GM12873 (cell line): ENCODE measurements around the gene FXYD1.

ENCODE experiments used
- TF ChIP-seq, protein P1 (sequence below): IDR thresholded peaks from 2 replicates; pipeline ENCODE4 v1.5.1; 2012; ENCODE audit warnings: low read depth, mild to moderate bottlenecking, moderate library complexity, low read length, control low read depth; ENCODE audit not compliant: insufficient read depth; ENCODE audit errors: missing control alignments

The FXYD1 gene

DNA sequence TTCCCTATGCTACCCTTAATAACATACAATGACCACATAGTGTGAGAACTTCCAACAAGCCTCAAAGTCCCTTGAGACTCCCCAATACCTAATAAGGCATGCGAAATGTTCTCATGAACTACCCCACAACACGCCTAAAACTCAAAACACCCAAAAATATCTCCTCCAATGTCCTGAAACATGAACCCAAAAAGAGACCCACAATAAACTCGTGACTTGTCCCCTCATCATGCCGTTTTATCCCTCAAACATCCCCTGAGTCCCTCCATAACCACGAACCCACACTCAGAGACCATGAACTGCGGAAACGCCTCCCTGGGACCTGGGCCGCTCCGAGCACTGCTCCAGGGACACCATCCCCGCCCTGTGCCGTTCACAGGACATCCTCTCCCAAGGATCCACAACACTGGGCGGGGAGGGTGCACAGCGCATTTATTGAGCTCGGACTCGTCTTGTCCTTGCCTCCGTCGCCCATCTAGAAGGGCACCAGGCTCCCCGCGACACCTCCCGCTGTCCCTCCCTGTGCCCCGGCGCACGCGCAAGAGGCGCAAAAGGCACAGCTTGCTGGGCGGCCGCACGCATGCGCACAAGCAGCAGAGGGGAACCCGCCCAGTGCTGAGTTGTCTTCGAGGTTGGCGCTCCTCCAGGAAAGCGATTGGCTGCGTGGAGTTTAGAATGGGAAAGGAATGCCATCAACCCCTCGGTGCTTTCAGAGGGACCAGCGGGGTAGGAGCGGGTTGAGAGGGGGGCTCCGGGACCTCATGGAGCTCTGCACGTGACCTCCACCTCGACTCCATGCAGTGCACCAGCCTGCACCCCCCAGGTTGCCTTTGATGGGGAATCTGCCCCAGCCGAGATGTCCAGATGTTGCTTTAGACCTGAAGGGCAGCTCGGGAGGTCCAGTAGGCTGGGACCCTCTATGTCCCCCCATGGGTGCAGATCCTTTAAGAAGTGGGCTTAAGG lies 14.2 kb upstream of the FXYD1 start:
- TF ChIP-seq, protein P1, sequence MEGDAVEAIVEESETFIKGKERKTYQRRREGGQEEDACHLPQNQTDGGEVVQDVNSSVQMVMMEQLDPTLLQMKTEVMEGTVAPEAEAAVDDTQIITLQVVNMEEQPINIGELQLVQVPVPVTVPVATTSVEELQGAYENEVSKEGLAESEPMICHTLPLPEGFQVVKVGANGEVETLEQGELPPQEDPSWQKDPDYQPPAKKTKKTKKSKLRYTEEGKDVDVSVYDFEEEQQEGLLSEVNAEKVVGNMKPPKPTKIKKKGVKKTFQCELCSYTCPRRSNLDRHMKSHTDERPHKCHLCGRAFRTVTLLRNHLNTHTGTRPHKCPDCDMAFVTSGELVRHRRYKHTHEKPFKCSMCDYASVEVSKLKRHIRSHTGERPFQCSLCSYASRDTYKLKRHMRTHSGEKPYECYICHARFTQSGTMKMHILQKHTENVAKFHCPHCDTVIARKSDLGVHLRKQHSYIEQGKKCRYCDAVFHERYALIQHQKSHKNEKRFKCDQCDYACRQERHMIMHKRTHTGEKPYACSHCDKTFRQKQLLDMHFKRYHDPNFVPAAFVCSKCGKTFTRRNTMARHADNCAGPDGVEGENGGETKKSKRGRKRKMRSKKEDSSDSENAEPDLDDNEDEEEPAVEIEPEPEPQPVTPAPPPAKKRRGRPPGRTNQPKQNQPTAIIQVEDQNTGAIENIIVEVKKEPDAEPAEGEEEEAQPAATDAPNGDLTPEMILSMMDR, result no peak

DNA sequence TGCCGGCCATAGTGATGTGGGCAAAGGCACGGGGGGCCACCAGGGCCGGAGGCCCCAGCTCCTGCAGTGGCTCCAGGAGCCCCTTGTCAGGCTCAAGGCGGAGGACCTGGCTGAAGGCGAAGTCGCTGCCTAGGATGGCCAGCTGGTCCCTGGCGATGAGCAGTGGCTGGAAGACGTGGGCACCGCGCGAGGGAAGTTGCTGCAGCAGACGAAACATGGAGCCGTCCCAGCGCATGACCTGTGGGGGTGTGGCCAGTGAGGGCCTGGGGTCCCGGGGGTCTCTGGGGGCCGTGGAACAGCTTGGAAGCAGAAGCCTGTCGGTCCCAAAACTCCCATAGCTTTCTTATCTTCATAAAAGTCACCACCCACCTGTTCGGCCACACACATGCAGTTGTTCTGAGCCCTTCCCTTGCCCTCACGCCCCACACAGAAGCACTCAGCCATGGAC lies 13.3 kb upstream of the FXYD1 start:
- TF ChIP-seq, protein P1, result no peak

DNA sequence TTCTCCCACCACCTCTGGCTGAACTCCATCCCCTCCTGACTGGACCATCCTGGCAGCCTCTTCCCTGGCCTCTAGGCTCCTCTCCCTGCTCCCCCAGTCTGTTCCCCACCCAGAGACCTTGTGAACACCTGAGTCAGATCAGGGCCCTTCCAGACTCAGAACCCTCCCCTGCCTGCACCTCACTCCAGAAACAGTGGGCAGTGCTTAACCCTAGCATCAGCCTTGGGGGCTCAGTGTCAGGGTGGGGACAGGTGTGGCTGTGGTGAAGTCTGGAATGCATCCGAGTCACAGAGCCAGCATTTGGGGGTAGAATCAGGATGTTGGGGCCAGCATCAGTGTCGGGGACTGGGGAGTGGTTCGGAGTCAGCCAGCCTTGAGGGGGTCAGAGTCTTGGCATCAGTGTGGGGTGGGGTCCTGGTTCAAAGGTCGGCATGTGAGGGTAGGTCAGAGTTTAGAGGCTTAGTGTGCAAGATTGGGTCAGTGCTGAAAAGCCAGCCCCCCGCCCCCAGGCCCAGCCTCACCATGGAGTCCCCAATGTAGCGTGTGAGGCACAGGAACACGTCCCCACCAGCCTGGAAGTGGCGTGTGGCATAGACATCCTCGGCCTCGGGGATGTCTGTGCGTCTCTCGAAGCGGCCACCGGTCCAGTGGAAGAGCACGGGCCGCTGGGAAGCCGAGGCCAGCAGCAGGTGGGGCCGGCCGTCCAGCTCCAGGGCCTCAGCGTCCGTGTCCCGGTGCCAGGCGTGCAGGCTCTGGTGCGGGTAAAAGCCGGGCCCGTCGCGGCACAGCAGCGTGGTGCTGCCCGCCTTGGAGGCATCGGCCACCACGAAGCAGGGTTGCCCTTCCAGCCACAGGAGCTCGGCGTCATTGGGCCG lies 12.6 kb upstream of the FXYD1 start:
- TF ChIP-seq, protein P1, result no peak

DNA sequence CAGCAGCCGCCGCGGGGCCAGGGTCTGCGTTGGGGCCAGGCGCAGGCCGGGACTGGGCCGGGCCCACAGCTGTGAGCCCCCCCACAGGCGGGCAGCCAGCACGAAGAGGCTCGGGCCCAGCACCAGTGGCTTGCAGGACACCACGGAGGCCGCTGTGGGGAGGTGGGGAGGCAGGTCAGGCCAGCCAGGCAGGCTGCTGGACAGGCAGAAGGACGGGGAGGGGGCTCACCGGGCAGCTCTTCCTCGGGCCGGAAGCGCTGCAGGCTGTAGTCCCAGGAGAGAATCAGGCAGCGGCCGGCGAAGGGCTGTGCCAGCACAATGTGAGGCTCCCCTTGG lies 12.0 kb upstream of the FXYD1 start:
- TF ChIP-seq, protein P1, result no peak

DNA sequence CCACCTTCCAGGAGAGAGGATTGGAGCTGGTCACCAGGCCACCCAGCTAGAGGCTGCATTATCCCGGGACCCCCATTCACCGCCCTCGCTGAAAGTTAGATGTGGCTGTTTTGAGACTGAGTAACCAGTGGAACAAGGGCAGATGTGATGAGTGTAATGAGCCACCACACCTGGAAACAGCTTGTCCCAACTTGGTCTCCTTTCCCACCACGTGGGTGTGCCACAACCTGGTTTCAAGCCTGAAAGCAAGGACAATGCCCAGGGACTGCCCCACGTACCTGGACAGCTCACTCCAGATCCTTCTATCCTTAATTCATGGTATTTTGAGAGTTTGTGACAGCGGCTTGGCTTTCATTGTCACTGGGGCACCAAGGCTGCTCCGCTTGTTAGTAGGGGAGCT lies 10.8 kb upstream of the FXYD1 start:
- TF ChIP-seq, protein P1, result no peak

DNA sequence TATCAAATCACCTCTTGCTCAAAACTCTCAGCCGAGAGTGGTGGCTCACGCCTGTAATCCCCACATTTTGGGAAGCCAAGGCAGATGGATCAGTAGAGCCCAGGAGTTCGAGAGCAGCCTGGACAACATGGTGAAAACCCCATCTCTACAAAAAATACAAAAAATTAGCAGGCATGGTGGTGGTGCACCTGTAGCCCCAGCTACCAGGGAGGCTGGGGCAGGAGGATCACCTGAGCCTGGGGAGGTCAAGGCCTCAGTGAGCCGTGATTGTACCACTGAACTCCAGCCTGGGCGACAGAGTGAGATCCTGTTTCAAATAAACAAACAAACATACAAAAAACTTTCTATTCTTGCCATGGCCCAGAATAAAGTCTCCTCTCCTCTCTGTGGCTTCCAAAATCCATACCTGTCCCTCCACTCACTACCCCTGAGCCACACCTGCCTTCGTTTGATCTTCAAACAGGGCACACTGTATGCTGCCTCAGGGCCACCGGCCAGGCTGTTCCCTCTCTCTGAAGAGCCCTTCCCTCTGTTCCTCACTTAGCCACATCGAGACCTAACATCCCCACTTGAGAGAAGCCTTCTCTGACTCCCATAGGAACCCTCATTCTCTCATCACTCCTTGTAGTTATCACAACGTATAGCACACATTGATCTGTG lies 10.1 kb upstream of the FXYD1 start:
- TF ChIP-seq, protein P1, result no peak
